ENCODE measurements around the gene OR51D1. TPM values are rescaled to one million over a fixed set of nuclear protein-coding genes. Genes with fewer than 3 reads are reported as not detected.

OR51D1 gene
- total RNA-seq, 2 donors from 2014 or later, result not detected

- no peak for ATAC-seq (ENCODE audit: insufficient number of reproducible peaks, low FRiP score, low read depth)
- no peak overlapping the region for H3K27ac ChIP-seq
- no peaks in the 10 kb centered on the region for H3K27me3 ChIP-seq (replicated peaks; ENCODE audit: insufficient read depth)
- no peak for DNase-seq (ENCODE audit: low spot score)
- no peak overlapping the region for H3K4me3 ChIP-seq
- TF ChIP-seq CTCF (IDR thresholded peaks at IDR 0.05), result no peak
- no peaks in the 10 kb centered on the region for H3K9me3 ChIP-seq
- no peaks in the 10 kb centered on the region for H3K4me1 ChIP-seq (ENCODE audit: control insufficient read depth in 1 of 2, low read depth in 2 of 2)
- H3K36me3 ChIP-seq, result no peaks in the 10 kb centered on the region
These were observed 47.5 kb downstream of the OR51D1 start for GRCh38 chr11:4684631-4685285.

Other genes starting within 250 kb of the OR51D1 start
- 10 to 100 TPM in 1 of 2 donors, 1 to 10 TPM in 1; 9.9 to 29.8 TPM for gene TRIM21, start 243.8 kb upstream of the OR51D1 start, total RNA-seq
- gene OR52K2, start 188.2 kb upstream of the OR51D1 start, total RNA-seq, result not detected
- not detected for gene OR52K1, start 154.8 kb upstream of the OR51D1 start, total RNA-seq
- gene OR52M1, start 92.3 kb upstream of the OR51D1 start, total RNA-seq, result not detected
- not detected for gene OR52I2, start 55.7 kb upstream of the OR51D1 start, total RNA-seq
- not detected for gene OR52I1, start 43.4 kb upstream of the OR51D1 start, total RNA-seq
- 10 to 100 TPM; 16.0 to 25.4 TPM for gene TRIM68, start 29.2 kb upstream of the OR51D1 start, total RNA-seq
- gene OR51E1, start 6.5 kb downstream of the OR51D1 start, total RNA-seq, result under 1 TPM in 1 of 2 donors, not detected in 1; 0.21 TPM
- not detected for gene OR51E2, start 60.4 kb downstream of the OR51D1 start, total RNA-seq
- gene MMP26, start 67.3 kb downstream of the OR51D1 start, total RNA-seq, result not detected
- not detected for gene OR51F1, start 132.5 kb downstream of the OR51D1 start, total RNA-seq
- not detected for gene OR52R1, start 166.9 kb downstream of the OR51D1 start, total RNA-seq
- gene OR51F2, start 183.8 kb downstream of the OR51D1 start, total RNA-seq, result not detected
- not detected for gene OR51S1, start 211.7 kb downstream of the OR51D1 start, total RNA-seq
- not detected for gene OR51T1, start 244.4 kb downstream of the OR51D1 start, total RNA-seq